HEK293T (cell line): Measurements from ENCODE around the gene MYBPHL.

ENCODE experiments used
- BHLHE40 ChIP-seq: fragments of 450-650 bp; IDR thresholded peaks from 2 replicates; pipeline ENCODE4 v1.6.1; 2016; ENCODE audit warnings: mild to moderate bottlenecking, moderate library complexity, borderline replicate concordance
- ELF4 ChIP-seq: fragments of 450-650 bp; IDR thresholded peaks from 2 replicates; pipeline ENCODE4 v1.6.1; 2017; ENCODE audit warnings: antibody characterized with exemption
- FOXM1 ChIP-seq: fragments of 450-650 bp; IDR thresholded peaks from 2 replicates; pipeline ENCODE4 v1.6.1; 2017; ENCODE audit warnings: mild to moderate bottlenecking, borderline replicate concordance
- HDGF ChIP-seq: fragments of 450-650 bp; IDR thresholded peaks from 2 replicates; pipeline ENCODE4 v1.6.1; 2017; ENCODE audit warnings: antibody characterized with exemption, borderline replicate concordance
- NFRKB ChIP-seq: fragments of 450-650 bp; IDR thresholded peaks from 2 replicates; pipeline ENCODE4 v1.6.1; 2016; ENCODE audit warnings: mild to moderate bottlenecking, moderate library complexity
- SP1 ChIP-seq: fragments of 450-650 bp; IDR thresholded peaks from 2 replicates; pipeline ENCODE4 v1.6.1; 2017
- SUZ12 ChIP-seq: fragments of 450-650 bp; IDR thresholded peaks from 2 replicates; pipeline ENCODE4 v1.6.1; 2016; ENCODE audit warnings: mild to moderate bottlenecking
- TARDBP ChIP-seq: fragments of 450-650 bp; IDR thresholded peaks from 2 replicates; pipeline ENCODE4 v1.6.1; 2016
- ZNF384 ChIP-seq: fragments of 450-650 bp; IDR thresholded peaks from 2 replicates; pipeline ENCODE4 v1.6.1; 2016

DNA sequence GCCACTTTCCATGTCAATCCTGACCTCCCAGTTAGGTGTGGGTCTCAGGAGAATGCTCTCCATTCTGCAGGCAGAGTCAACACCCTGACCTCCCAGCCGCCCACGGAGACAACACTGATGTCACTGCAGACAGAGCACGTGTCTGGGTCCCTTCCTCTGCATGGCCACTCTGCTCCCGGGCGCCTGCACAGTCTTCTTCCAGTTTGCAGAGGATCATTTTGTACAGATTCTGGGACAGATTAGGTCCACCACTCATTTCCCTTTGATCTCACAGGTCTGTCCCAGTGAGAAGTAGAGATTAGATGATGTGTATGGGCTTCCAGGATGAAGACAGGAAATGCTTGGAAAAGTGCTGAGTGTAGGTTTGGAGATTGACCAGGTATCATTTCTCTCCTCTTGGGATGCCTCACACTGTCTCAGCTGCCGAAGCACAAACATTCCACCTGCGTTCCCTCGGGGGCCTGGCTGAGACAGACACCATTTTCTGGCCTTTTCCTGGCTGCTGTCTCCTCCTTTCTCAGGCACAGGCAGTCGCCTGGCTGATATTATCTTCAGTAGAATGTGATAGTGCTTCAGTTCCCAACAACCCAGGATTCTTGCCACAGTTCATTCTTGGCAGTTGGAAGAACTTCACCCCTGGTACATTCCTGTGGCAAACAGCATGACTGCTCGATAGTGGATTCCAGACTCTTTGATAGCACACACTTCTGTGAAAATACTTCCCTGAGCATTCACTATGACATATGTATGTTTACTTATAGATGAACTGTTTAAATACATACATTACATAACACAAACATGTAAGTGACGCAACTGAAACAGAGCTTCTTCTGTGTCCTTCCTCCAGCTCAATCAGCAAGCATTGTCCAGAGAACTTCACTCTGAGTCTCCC is 7.9 kb downstream of the MYBPHL start:
- TF ChIP-seq ELF4 (no peak), TARDBP (no peak), SUZ12 (no peak), SP1 (no peak), HDGF (no peak), NFRKB (no peak), BHLHE40 (no peak), FOXM1 (no peak), ZNF384 (no peak)
